Endothelial cell of umbilical vein (primary cell): ENCODE measurements around the gene STK11IP. TPM values are rescaled to one million over a fixed set of nuclear protein-coding genes. Genes with fewer than 3 reads are reported as not detected.

Experiments
- Bru-seq: library from RNA; stranded (reverse); fragments of 400-500 nt; gene quantifications from one replicate; lab custom pipeline; 2021; lab: Mats Ljungman, UMichigan
- BruChase-seq, 2 experiments: library from RNA; stranded (reverse); fragments of 400-500 nt; gene quantifications; one replicate each; lab custom pipeline; 2021; lab: Mats Ljungman, UMichigan
- BruUV-seq: library from RNA; stranded (reverse); fragments of 400-500 nt; replicated peaks from 2 replicates; lab custom pipeline; 2021; lab: Mats Ljungman, UMichigan
- CTCF ChIA-PET: fragments of 300-600, 350-600 bp; sonication (Branson Sonifier 250); formaldehyde crosslinking; loops from one replicate; lab custom pipeline; 2021; ENCODE audit warnings: antibody characterized with exemption, inconsistent platforms; lab: Charles Lee
- POLR2A ChIA-PET: fragments of 300-600, 350-600 bp; sonication (Branson Sonifier 250); formaldehyde crosslinking; loops from one replicate; lab custom pipeline; 2021; ENCODE audit warnings: antibody characterized with exemption, inconsistent platforms; lab: Charles Lee
- DNase-seq: peaks from one replicate; pipeline ENCODE4 v3.0.0-alpha.2; 2011; ENCODE audit warnings: low read depth, low spot score
- FAIRE-seq: peaks from 2 replicates; lab custom pipeline; 2011; peaks lifted over from hg19 to GRCh38; lab: Jason Lieb, UNC
- H2AFZ ChIP-seq: 2 replicates; pipeline ENCODE4 v1.6.0; 2012; ENCODE audit warnings: low read depth, low read length, control low read depth, inconsistent platforms
- H3K27ac ChIP-seq: 2 replicates; pipeline ENCODE4 v1.5.1; 2011; ENCODE audit warnings: low read depth, mild to moderate bottlenecking, control low read depth, low read length, moderate library complexity; ENCODE audit not compliant: insufficient read depth
- H3K27me3 ChIP-seq, 2 experiments: 2 replicates each; pipeline versions ENCODE4 v1.6.0 to v1.6.1; 2011; ENCODE audit warnings: low read length in 2 of 2, mixed read lengths in 1 of 2; ENCODE audit not compliant: control insufficient read depth in 2 of 2, insufficient read depth in 2 of 2
- H3K36me3 ChIP-seq, 2 experiments: 2 replicates in 1 of 2; 3 replicates in 1 of 2; pipeline ENCODE4 v1.5.1; 2011; ENCODE audit warnings: low read length in 2 of 2, mild to moderate bottlenecking in 1 of 2, moderate library complexity in 1 of 2; ENCODE audit not compliant: control insufficient read depth in 2 of 2, insufficient read depth in 2 of 2; ENCODE audit errors: extremely low read depth in 1 of 2
- H3K4me1 ChIP-seq: 3 replicates; pipeline ENCODE4 v1.5.1; 2011; ENCODE audit warnings: mild to moderate bottlenecking, low read length; ENCODE audit not compliant: control insufficient read depth, insufficient read depth; ENCODE audit errors: extremely low read depth
- H3K4me2 ChIP-seq: 2 replicates; pipeline ENCODE4 v1.6.1; 2011; ENCODE audit warnings: low read length, control low read depth, mixed read lengths; ENCODE audit not compliant: insufficient read depth
- H3K4me3 ChIP-seq, 3 experiments: fragments of 200-600 bp in 1 of 3; sonication (generic), shearing (Covaris generic) in 1 of 3; replicated peaks in 1 of 3; 2 replicates each; pipeline ENCODE4 v1.5.1; 2011 to 2016; ENCODE audit warnings: control low read depth in 3 of 3, low read length in 3 of 3, mild to moderate bottlenecking in 2 of 3, inconsistent platforms in 1 of 3, low read depth in 1 of 3, moderate library complexity in 1 of 3; ENCODE audit not compliant: insufficient read depth in 1 of 3
- H3K79me2 ChIP-seq: 2 replicates; pipeline ENCODE4 v1.6.0; 2012; ENCODE audit warnings: low read length, inconsistent platforms; ENCODE audit not compliant: control insufficient read depth, insufficient read depth
- H3K9ac ChIP-seq: replicated peaks from 2 replicates; pipeline ENCODE3; 2011; ENCODE audit warnings: low read length, control low read depth; ENCODE audit not compliant: insufficient read depth; ENCODE audit errors: extremely low read depth
- H3K9me1 ChIP-seq: replicated peaks from 3 replicates; pipeline ENCODE4 v1.6.0; 2011; ENCODE audit warnings: mild to moderate bottlenecking, low read length; ENCODE audit not compliant: control insufficient read depth, insufficient read depth; ENCODE audit errors: extremely low read depth
- H3K9me3 ChIP-seq: replicated peaks from 2 replicates; pipeline ENCODE4 v1.5.1; 2012; ENCODE audit warnings: low read length, inconsistent platforms; ENCODE audit not compliant: control insufficient read depth, insufficient read depth
- H4K20me1 ChIP-seq: replicated peaks from 2 replicates; pipeline ENCODE3; 2011; ENCODE audit warnings: mild to moderate bottlenecking, low read length; ENCODE audit not compliant: control insufficient read depth, insufficient read depth; ENCODE audit errors: extremely low read depth
- EZH2 ChIP-seq: IDR thresholded peaks from 2 replicates; pipeline ENCODE4 v1.6.1; 2012; ENCODE audit warnings: borderline replicate concordance, low read depth, mild to moderate bottlenecking, moderate library complexity, low read length, inconsistent platforms; ENCODE audit not compliant: severe bottlenecking
- FOS ChIP-seq: IDR thresholded peaks from 2 replicates; pipeline ENCODE4 v1.6.1; 2011; ENCODE audit warnings: mild to moderate bottlenecking, low read length, moderate library complexity, borderline replicate concordance; ENCODE audit not compliant: insufficient read depth
- GATA2 ChIP-seq: IDR thresholded peaks from 2 replicates; pipeline ENCODE4 v1.7.0; 2011; ENCODE audit warnings: low read depth, mild to moderate bottlenecking, moderate library complexity, mixed read lengths, low read length; ENCODE audit not compliant: insufficient read length, insufficient read depth
- JUN ChIP-seq: IDR thresholded peaks from 2 replicates; pipeline ENCODE4 v1.6.1; 2011; ENCODE audit warnings: borderline replicate concordance, low read depth; ENCODE audit not compliant: insufficient read length, insufficient read depth
- MAX ChIP-seq: IDR thresholded peaks from 2 replicates; pipeline ENCODE4 v1.6.1; 2011; ENCODE audit not compliant: insufficient read depth, insufficient read length
- MYC ChIP-seq: IDR thresholded peaks from one replicate; pipeline ENCODE4 v1.6.1; 2011; ENCODE audit warnings: mild to moderate bottlenecking, low read depth, low read length
- POLR2A ChIP-seq: IDR thresholded peaks from 2 replicates; pipeline ENCODE4 v1.6.1; 2012; ENCODE audit warnings: low read depth, mild to moderate bottlenecking, control low read depth, low read length
- POLR2AphosphoS5 ChIP-seq: IDR thresholded peaks from 2 replicates; pipeline ENCODE4 v1.6.1; 2012; ENCODE audit warnings: low read depth, mild to moderate bottlenecking, control low read depth, low read length, moderate library complexity; ENCODE audit not compliant: insufficient read depth
- dilution Hi-C: fragments of 300-500 bp; cut with MboI; formaldehyde crosslinking; loops from one replicate; pipeline ENCODE4 v1.15.0; 2019; ENCODE audit warnings: low sequenced_read_pairs; ENCODE audit not compliant: extremely low pct_ligation_motif_present
- intact Hi-C: fragments of 100-400 bp; cut with micrococcal nuclease; formaldehyde crosslinking; loops from one replicate; pipeline ENCODE4 v1.10.0; 2022
- long read RNA-seq: library from polyadenylated mRNA; stranded (forward); transcript quantifications from one replicate; pipeline ENCODE4 v2.0.0, GENCODE V29; 2021
- polyA minus RNA-seq, 3 experiments: library from RNA; depleted of rRNA, polyadenylated mRNA; stranded (reverse); fragments of >200 nt; gene quantifications; 1 replicate in 1 of 3; 2 replicates in 2 of 3; pipeline ENCODE4 v1.2.3, GENCODE V29; 2011
- polyA plus RNA-seq, 4 experiments: library from polyadenylated mRNA; depleted of rRNA in 3 of 4; stranded (reverse) in 3 of 4; unstranded in 1 of 4; fragments of >200 nt; gene quantifications; 2 replicates each; pipeline versions ENCODE4 v1.2.1 to v1.2.3, GENCODE V29; 2011 to 2012; ENCODE audit warnings: missing spikeins in 1 of 4
- total RNA-seq: library from RNA; stranded (reverse); gene quantifications from 2 replicates; pipeline ENCODE4 v1.2.3, GENCODE V29; 2021
- TF ChIP-seq, protein P1 (sequence below), 2 donors: IDR thresholded peaks; 1 replicate in 1 of 2; 2 replicates in 1 of 2; pipeline ENCODE4 v1.5.1; 2011; ENCODE audit warnings: low read length in 2 of 2, mild to moderate bottlenecking in 2 of 2, moderate library complexity in 2 of 2, control low read depth in 1 of 2, inconsistent platforms in 1 of 2, low read depth in 1 of 2; ENCODE audit not compliant: insufficient read depth in 1 of 2; ENCODE audit errors: extremely low read depth in 1 of 2

The STK11IP gene
- 19.2 and 20.2 TPM in 2 replicates for total RNA-seq
- 17.7 and 19.8 TPM in 2 replicates for polyA plus RNA-seq
- 8.0 and 9.0 TPM in 2 replicates for polyA plus RNA-seq (2011; cell fraction: cytosol; rRNA removed)
- polyA plus RNA-seq (2011; cell fraction: nucleus; rRNA removed) = 80.1 and 100 TPM in 2 replicates
- polyA plus RNA-seq (2012) = 11.4 and 16.0 TPM in 2 replicates
- polyA minus RNA-seq = 13.3 and 20.4 TPM in 2 replicates
- polyA minus RNA-seq (2011; cell fraction: cytosol; rRNA and poly(A)+ RNA removed) = 3.8 TPM
- polyA minus RNA-seq (2011; cell fraction: nucleus; rRNA and poly(A)+ RNA removed) = 25.4 and 34.5 TPM in 2 replicates
- Bru-seq, nascent RNA = percentile 46 among the genes with signal in this experiment
- BruChase-seq, experiment 1, labeled RNA remaining after a 6-hour chase = percentile 63 among the genes with signal in this experiment
- percentile 54 among the genes with signal in this experiment for BruChase-seq, experiment 2, labeled RNA remaining after a 2-hour chase
- long read RNA-seq, transcript STK11IP-204 (25 exons, 3,615 nt) = major isoform, 5 of 21 reads
- long read RNA-seq, partial matches to known transcripts = 10 of 21 reads
- long read RNA-seq, other reads (novel, unspliced or antisense) = 6 of 21 reads

DNA sequence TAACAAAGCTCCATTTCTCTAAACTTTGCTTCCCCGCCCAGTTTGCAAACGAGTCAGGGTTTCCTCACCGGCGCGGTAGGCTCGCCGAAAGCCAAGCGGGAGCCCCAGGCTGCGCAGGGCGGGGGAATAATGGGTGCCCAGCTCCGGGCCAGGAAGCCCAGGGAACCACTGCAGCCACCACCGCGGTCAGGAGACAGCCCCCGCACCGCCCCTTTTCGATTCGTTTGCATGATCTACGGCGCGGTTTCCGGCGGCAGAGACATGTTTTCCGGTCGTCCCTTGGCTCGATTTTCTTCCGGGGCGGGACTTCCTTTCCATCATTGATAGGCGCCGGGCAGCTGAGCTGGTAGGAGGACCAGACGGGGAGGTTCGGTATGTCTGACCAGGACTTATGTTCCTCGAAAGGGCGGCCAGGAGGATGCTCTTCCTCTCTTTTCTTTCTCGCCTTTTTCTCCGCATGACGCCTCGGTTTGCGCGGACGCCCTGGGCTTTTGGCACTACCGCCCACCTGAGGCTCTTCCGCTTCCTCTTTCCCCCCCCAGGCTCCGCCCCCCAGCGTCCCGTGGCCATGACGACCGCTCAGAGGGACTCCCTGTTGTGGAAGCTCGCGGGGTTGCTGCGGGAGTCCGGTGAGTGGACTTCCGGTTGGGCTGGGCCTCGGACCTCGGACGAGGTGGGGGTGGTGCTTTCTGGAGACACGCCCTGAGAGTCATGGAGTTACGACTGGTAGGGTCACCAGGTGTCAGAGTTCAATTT, at the start of gene STK11IP:
Gene STK11IP, plus strand, starts transcription at position 306 of the 756 bp plus-strand sequence. Its CDS starts 263 bp downstream, at position 569.
- TF ChIP-seq EZH2 (no peak), GATA2 (no peak), JUN (no peak), POLR2AphosphoS5 (peak; percentile 84), POLR2A (peak; percentile 97), MYC (no peak), FOS (peak; percentile 35), MAX (peak; percentile 26)
- TF ChIP-seq, protein P1, sequence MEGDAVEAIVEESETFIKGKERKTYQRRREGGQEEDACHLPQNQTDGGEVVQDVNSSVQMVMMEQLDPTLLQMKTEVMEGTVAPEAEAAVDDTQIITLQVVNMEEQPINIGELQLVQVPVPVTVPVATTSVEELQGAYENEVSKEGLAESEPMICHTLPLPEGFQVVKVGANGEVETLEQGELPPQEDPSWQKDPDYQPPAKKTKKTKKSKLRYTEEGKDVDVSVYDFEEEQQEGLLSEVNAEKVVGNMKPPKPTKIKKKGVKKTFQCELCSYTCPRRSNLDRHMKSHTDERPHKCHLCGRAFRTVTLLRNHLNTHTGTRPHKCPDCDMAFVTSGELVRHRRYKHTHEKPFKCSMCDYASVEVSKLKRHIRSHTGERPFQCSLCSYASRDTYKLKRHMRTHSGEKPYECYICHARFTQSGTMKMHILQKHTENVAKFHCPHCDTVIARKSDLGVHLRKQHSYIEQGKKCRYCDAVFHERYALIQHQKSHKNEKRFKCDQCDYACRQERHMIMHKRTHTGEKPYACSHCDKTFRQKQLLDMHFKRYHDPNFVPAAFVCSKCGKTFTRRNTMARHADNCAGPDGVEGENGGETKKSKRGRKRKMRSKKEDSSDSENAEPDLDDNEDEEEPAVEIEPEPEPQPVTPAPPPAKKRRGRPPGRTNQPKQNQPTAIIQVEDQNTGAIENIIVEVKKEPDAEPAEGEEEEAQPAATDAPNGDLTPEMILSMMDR (IDR thresholded peaks at IDR 0.05; ENCODE audit: extremely low read depth in 1 of 2, insufficient read depth in 1 of 2, low read depth in 1 of 2, low read length in 2 of 2) = no peak
- Histone ChIP-seq H3K36me3 (peaks cover 0 to 15% of the 10 kb centered on the region in 2 experiments), H3K4me1 (peaks cover 12% of the 10 kb centered on the region), H3K9me1 (no peaks in the 10 kb centered on the region), H4K20me1 (no peaks in the 10 kb centered on the region), H3K9me3 (no peaks in the 10 kb centered on the region), H3K27me3 (no peaks in the 10 kb centered on the region), H3K4me3 (peak within 1 kb of the TSS; percentile 47 to 76 (median 67)), H3K79me2 (no peaks in the 10 kb centered on the region), H3K9ac (peak within 1 kb of the TSS; percentile 90), H3K27ac (peak within 1 kb of the TSS; percentile 86), H2AFZ (peak within 1 kb of the TSS; percentile 98), H3K4me2 (peak within 1 kb of the TSS; percentile 81)
- POLR2A ChIA-PET = interaction anchor here (0.7 kb wide), 1 partner anchor 32 kb away, joined by 5 read pairs; no protein-coding TSS in a partner anchor
- peak; percentile 97 for FAIRE-seq
- dilution Hi-C loops (no loop called here), intact Hi-C loops (loop anchor here (1.0 kb wide), 5 partner anchors 26 to 209 kb away; partner anchors contain the start of genes CHPF, GMPPA and OBSL1)
- DNase-seq = peak; percentile 95
- CTCF ChIA-PET = interaction anchor here (0.7 to 3.6 kb wide), 8 partner anchors 27 to 102 kb away, joined by 3 to 23 read pairs (median 4); partner anchors contain the start of gene OBSL1
- BruUV-seq = TSS peak; percentile 67
